Body of pancreas (tissue), 4 donors: ENCODE data around the gene TMX2. TPM values are rescaled to one million over a fixed set of nuclear protein-coding genes. Genes with fewer than 3 reads are reported as not detected.
A peak's percentile ranks its signal among the peaks of the same experiment; 100 is the strongest.

Experiments
- ATAC-seq: fragments of 150-250 bp; one replicate; pipeline ENCODE4 v1.9.1; 2016
- DNase-seq, 4 donors: peaks; one replicate each; pipeline ENCODE4 v3.0.0-alpha.2; 2019
- H3K27ac ChIP-seq, 4 donors: fragments of 200-600 bp; sonication (generic); 1 replicate in 3 of 4; 2 replicates in 1 of 4; pipeline versions ENCODE4 v1.5.1 to v1.6.1; 2016 to 2019; ENCODE audit warnings: mild to moderate bottlenecking in 1 of 4, mixed read lengths in 1 of 4, moderate library complexity in 1 of 4
- H3K27me3 ChIP-seq, 2 donors: fragments of 200-600 bp; sonication (generic); one replicate each; pipeline ENCODE4 v1.6.0; 2016; ENCODE audit warnings: mild to moderate bottlenecking in 1 of 2
- H3K36me3 ChIP-seq, 2 donors: fragments of 200-600 bp; sonication (generic); replicated peaks in 1 of 2; 2 replicates each; pipeline ENCODE4 v1.5.1; 2016; ENCODE audit warnings: low read depth in 2 of 2; ENCODE audit not compliant: insufficient read depth in 1 of 2
- H3K4me1 ChIP-seq: fragments of 200-600 bp; sonication (generic); one replicate; pipeline ENCODE4 v1.6.0; 2016
- H3K4me3 ChIP-seq, 2 donors: fragments of 200-600 bp; sonication (generic); 1 replicate in 1 of 2; 2 replicates in 1 of 2; pipeline ENCODE4 v1.5.1; 2016 to 2019
- H3K9me3 ChIP-seq, 3 donors: fragments of 200-600 bp; sonication (generic); 1 replicate in 2 of 3; 2 replicates in 1 of 3; pipeline ENCODE4 v1.5.1; 2016
- CTCF ChIP-seq, 7 experiments: fragments of 450-650 bp in 4 of 7; fragments of 200-600 bp in 3 of 7; sonication (generic) in 3 of 7; IDR thresholded peaks; one replicate each; pipeline ENCODE4 v1.5.1; 2016 to 2019; ENCODE audit warnings: antibody characterized with exemption in 7 of 7
- POLR2A ChIP-seq, 3 donors: fragments of 450-650 bp; IDR thresholded peaks; one replicate each; pipeline ENCODE4 v1.6.1; 2016; ENCODE audit warnings: antibody characterized with exemption in 3 of 3, mild to moderate bottlenecking in 2 of 3
- WGBS, 2 donors: methylation state at CpG; one replicate each; pipeline ENCODE4 v1.1.5; 2017; 5-methylcytosine and 5-hydroxymethylcytosine counted together
- intact Hi-C: fragments of 100-400 bp; cut with DNase I; formaldehyde crosslinking; loops from one replicate; pipeline ENCODE4 v1.15.1; 2023
- total RNA-seq, 2 donors: library from RNA; depleted of rRNA; stranded (reverse); fragments of >200 nt; gene quantifications; one replicate each; pipeline ENCODE4 v1.1.0, GENCODE V29; 2016

Gene TMX2
- total RNA-seq, 2 donors from 2014 or later: 32.9 to 46.8 TPM

DNA sequence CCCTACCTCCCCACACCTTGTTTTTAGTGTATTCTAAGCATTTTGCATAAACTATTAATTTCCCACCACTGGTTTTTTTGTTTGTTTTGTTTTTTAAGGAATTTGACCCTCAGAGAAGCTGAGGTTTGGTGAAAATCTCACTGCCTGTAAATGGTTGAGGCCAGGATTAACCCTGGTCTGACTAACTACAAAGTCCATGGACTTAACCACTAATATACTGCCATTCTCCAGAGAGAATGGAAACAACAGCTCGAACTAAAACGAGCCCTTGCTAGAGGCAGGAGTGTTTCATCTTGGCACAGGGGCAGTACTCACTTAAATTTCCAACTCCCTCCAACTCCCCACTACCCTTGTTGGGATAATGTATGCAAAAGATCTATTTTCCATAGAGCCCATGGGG is 52.2 kb downstream of the TMX2 start:
- Histone ChIP-seq H3K36me3 (no peaks in the 10 kb centered on the region), H3K9me3 (no peaks in the 10 kb centered on the region), H3K4me3 (peak overlapping the region in 1 of 2 donors; percentile 41), H3K27me3 (no peaks in the 10 kb centered on the region), H3K4me1 (peaks cover 53% of the 10 kb centered on the region), H3K27ac (peak overlapping the region in 3 of 4 donors; percentile 22 to 96 (median 95))
- TF ChIP-seq CTCF (IDR thresholded peaks at IDR 0.05) (no peak), POLR2A (IDR thresholded peaks at IDR 0.05) (no peak)
- DNase-seq (no peak), ATAC-seq (no peak)
- WGBS, 2 donors: 10 to 30% methylated on average over 2 of the region's 2 CpGs
- intact Hi-C loops: no loop called here

GRCh38 chr11:57764972-57765371 is 52.6 kb downstream of the TMX2 start:
- no peak overlapping the region for H3K4me3 ChIP-seq
- intact Hi-C loops: no loop called here

GRCh38 chr11:57770793-57771192 is 58.4 kb downstream of the TMX2 start:
- no peaks in the 10 kb centered on the region for H3K9me3 ChIP-seq
- H3K4me3 ChIP-seq: no peak overlapping the region
- H3K27ac ChIP-seq: peak overlapping the region in 2 of 4 donors; percentile 10 to 69
- no peaks in the 10 kb centered on the region for H3K36me3 ChIP-seq
- intact Hi-C loops: no loop called here
- DNase-seq (peak in 2 of 4 donors; percentile 36 to 40), ATAC-seq (no peak)
- H3K27me3 ChIP-seq: no peaks in the 10 kb centered on the region
- H3K4me1 ChIP-seq: peaks cover 87% of the 10 kb centered on the region
- 0% methylated on average over 1 of the region's 1 CpG for WGBS, 2 donors
- TF ChIP-seq POLR2A (IDR thresholded peaks at IDR 0.05) (no peak), CTCF (IDR thresholded peaks at IDR 0.05) (no peak)

More at GRCh38 chr11:57764972-57765371, 52.6 kb downstream of the TMX2 start:
- 11 to 14% methylated on average over 2 of the region's 2 CpGs for WGBS, 2 donors
- peak overlapping the region in 3 of 4 donors; percentile 22 to 96 (median 31) for H3K27ac ChIP-seq
- no peaks in the 10 kb centered on the region for H3K36me3 ChIP-seq
- ATAC-seq (no peak), DNase-seq (no peak)
- H3K9me3 ChIP-seq: no peaks in the 10 kb centered on the region
- peaks cover 57% of the 10 kb centered on the region for H3K4me1 ChIP-seq
- TF ChIP-seq CTCF (IDR thresholded peaks at IDR 0.05): no peak
- no peak for TF ChIP-seq POLR2A (IDR thresholded peaks at IDR 0.05)
- no peaks in the 10 kb centered on the region for H3K27me3 ChIP-seq

DNA sequence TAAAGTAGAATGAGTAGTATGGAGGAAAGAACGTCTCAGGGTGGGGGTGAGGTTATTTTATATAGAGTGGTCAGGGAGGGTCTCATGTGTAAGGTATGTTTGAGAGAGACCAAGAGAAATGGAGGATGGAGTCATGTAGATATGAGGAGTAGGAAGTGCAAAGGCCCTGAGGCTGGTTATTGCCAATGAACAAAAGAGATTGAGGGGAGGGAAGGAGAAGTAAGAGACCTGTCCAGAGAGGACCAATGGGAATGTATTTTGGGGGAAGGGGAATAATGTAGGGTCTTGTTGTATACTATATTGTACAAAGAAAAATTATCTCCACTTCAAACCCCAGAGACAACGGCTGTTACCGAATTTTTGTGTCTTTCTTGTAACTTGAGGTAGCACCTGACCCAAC is 59.0 kb downstream of the TMX2 start:
- peaks cover 87% of the 10 kb centered on the region for H3K4me1 ChIP-seq
- no peaks in the 10 kb centered on the region for H3K9me3 ChIP-seq
- no peaks in the 10 kb centered on the region for H3K27me3 ChIP-seq
- TF ChIP-seq POLR2A (IDR thresholded peaks at IDR 0.05) (no peak), CTCF (IDR thresholded peaks at IDR 0.05) (no peak)
- peak overlapping the region in 1 of 4 donors; percentile 69 for H3K27ac ChIP-seq
- 91 to 94% methylated on average over 3 of the region's 3 CpGs for WGBS, 2 donors
- no peak for DNase-seq
- no peak overlapping the region for H3K4me3 ChIP-seq
- intact Hi-C loops: no loop called here
- ATAC-seq: no peak
- no peaks in the 10 kb centered on the region for H3K36me3 ChIP-seq

GRCh38 chr11:57772562-57772961 is 60.2 kb downstream of the TMX2 start:
- intact Hi-C loops: no loop called here
- TF ChIP-seq POLR2A (IDR thresholded peaks at IDR 0.05) (no peak), CTCF (IDR thresholded peaks at IDR 0.05) (no peak)
- 67 to 79% methylated on average over 4 of the region's 4 CpGs for WGBS, 2 donors
- no peak overlapping the region for H3K4me3 ChIP-seq
- no peaks in the 10 kb centered on the region for H3K27me3 ChIP-seq
- DNase-seq: no peak
- ATAC-seq: no peak
- H3K27ac ChIP-seq: peak overlapping the region in 1 of 4 donors; percentile 8
- no peaks in the 10 kb centered on the region for H3K9me3 ChIP-seq
- no peaks in the 10 kb centered on the region for H3K36me3 ChIP-seq
- H3K4me1 ChIP-seq: peaks cover 88% of the 10 kb centered on the region
